ENCODE data around the gene SIMC1.
"Not testable (repeated sequence)": the region's sequence is repeated elsewhere in the genome, so short reads cannot be mapped to it uniquely, and the experiment has no call there.

The SIMC1 gene

DNA sequence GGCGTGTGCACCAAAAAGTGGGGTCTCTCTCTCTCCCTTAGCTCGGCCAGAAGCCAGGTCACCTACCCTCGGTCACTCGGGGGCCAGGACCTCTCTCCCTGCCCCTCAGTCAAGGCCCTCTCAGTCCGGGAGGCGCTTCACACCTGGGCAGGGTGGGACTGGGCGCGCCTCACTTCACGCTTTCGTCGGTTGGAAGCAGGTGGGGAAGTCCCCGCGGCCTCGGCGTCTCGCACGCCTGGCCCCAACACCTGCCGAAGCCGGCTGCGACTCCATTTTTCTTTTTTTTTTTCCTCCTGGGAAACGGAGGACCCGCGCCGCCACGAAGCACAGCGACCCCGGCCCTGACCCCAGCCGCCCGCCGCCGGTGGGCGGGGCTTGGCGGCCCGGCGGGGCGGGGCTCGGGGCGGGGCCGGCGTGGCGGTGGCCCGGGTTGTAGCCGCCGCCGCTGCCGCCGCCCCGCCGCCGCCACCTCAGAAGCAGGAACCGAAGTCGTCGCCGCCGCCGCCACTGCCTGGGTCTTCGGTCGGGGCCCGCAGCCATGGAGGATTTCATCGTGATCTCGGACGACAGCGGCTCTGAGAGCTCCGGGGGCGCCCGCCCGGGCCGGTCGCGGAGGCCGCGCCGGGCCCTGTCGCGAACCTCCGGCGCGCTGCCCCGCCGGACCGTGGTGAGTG is at the start of gene SIMC1:
TSS of gene SIMC1 (plus strand) at position 454 of the 674 bp plus-strand sequence. CDS start at position 539, 85 bp downstream.
- DNase-seq: peak; percentile 35 to 37

DNA sequence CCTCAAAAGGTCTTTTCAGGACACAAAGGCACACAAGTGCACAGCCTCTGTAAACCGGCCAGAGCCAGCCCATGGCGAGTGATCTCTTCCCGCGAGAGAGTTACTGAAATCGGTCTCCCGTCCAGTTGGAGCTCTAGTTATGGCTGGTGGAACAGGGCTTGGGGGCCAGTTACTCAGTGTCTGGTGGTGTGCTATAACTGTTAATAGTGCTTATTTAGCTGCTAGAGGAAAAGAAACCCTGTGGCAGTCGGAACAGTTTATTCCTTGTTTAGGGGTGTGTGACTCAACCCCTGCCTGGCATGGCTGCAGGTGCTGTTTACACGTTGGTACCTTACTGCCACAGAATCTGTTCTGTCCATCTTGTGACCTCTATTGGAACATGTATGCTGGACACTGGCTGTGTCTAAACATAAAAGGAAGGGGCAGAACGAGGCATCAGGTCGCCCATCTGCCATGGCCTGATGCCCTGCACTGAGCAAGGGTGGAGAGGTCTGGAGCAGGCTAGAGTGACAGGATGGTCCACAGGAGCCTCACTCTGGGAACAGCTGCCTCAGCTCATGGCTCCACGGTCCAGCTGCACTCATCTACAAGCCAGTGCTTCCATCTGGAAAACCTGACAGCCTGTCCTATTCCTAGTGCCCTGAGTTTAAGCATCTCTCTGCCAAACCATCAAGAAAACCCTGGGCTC is 49.6 kb upstream of the SIMC1 start:
- DNase-seq: no peak

DNA sequence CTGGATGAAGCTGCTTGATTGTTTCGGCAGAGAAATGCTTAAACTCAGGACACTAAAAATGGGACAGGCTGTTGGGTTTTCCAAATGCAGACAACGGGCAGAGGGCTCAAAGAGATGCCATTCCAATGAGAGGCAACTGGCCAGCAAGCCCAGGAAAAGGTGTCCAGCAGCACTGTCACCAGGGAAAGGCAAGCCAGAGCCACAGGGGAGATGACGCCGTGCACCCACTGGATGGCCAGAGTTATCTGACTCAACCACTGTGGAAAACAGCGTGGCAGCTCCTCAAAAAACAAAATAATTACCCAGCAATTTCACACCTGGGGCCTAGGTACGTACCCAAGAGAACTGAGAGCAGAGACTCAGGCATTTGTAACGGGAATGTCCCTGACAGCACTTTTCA is 48.4 kb upstream of the SIMC1 start:
- no peak for DNase-seq

DNA sequence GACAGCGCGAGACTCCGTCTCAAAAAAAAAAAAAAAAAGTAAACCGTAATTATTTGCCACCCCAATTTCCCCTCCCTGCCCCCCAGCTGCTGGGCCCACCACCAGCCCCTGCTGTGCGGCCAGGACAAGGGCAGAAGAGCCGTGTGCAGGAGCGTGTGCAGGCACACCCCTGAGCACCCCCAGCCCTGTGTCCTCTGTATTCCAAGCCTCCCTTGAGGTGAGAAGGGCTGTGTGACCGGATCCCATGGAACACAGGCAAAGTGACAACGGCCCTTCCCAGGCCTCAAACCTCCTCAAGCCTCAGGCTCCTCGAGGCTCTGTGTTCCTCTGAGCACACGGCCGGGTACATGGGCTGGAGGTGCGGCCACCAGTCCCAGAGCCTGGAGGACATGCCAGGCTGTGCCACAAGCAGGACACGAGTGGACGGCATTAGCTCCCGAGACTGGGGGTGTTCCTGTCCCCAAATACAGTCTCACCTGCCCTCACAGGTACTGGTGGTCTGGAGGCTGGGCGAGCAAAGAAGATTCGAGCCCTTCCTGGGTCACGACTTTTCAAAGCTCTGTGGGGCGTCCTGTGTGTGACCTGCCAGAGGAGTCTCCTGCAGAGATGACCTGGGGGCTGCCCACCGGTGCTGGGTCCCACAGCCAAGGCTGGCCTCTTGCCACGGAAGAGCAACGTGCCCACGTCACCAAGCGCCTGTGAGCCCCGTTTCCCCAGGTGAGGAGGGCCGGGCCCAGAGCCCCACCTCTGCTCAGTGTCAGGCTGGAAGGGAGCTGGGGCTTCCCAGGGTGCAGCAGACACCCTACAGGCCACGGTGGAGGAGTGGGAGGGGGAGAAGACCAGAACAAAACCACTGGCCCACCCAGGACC is 47.1 kb upstream of the SIMC1 start:
- no peak for DNase-seq

DNA sequence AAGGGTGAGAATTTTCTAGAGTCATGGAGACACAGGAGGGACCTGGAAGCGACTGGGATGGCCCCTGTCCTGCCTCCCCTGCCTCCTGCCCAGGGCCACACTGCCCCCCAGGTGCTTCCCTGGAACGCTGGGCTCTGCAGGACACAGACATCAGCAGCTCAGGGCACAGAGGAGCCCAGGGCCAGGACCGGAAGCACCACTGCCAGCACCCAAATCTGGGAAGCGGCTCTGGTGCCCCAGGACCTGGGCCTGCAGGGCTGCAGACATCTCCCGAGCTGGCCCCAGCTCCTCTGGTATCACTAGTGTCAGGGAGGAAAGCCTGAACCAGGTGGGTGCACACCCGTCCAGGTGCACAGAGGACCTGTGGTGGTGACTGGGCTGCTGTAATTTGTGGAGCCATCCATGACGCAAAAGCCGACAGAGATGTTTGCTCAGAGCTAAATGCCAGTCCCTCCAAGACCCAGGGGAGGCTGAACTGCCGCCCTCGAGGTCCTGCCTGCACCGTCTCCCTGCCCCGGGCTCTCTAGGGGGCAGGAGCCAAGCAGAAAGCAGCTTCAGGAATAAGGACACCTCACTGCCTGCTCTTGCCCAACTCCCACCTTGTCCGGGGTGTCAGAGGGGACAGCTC is 46.0 kb upstream of the SIMC1 start:
- DNase-seq: no peak

DNA sequence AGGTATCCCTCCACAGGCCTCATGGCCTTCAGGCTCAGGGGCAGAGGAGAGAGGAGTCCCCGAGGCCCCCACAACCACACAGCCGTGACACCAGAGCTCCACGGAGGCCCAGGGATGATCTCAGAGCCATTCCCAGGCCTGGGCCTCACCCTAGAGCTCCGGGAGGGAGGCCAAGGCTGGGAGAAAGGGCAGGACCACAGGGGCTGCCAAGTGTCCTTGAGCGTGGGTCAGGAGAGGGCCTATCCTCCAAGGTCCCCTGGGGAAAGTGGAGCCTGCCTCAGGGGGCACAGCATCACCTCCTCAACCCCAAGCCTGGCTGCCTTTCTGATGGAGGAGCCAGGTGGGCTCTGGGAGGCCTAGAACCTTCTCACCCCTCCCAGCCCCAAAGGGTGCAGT is 45.5 kb upstream of the SIMC1 start:
- DNase-seq: not testable (repeated sequence)

DNA sequence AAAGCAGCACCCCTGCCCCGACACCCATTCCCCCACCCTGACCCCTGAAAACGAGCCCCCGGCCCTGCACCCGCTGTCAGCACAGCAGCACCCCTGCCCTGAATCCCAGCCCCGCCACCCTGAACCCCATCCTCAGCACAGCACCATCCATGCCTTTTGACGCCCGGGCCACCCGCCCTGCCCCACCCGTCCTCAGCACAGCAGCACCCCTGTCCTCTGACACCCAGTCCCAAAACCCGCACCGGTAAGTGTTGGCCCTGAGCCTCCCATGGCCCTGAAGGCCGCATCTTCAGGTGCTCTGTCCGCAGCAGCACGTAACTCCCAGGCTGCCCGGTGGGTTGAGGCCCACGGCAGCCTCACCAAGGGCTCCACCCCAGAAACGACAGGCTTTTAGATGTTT is 44.6 kb upstream of the SIMC1 start:
- DNase-seq: not testable (repeated sequence)

DNA sequence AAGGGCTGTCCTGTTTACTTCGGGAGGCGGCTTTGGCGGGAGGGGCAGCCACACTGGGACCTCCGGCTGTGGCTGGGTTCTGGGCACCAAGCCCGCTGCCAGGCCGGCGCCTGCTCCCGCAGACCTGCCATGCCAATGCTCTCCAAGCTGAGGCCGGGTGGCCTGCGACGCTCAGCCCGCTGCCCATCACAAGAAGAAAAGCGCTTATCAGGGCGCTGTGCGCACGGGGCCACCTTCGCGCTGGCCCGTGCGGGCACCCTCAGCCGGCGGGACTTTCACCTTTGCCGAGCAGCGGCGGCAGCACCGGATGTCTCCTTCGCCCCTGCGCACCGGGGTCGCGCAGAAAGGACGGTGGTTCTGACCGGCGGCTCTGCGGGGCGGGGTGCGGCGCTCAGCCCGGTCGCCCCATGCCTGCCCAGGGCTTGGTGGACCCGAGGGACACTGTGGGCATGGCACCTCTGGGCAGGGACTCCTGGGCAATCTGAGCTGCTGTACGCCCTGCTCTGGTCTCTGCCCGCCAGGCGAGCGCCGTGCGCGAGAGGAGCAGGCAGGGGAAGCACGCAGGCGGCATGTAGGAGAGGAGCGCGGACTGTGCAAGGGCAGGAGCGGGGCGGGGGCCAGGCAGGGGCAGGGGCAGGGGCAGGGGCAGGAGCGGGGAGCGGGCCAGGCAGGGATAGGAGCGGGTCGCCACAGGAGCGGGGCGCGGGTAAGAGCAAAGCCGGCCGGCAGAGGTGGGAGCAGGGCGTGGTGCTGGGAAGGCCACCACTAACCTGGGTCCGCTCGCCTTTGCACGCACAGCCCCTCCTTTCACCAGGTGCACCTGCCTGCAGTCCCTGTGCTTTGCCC is 43.8 kb upstream of the SIMC1 start:
- DNase-seq: not testable (repeated sequence)

DNA sequence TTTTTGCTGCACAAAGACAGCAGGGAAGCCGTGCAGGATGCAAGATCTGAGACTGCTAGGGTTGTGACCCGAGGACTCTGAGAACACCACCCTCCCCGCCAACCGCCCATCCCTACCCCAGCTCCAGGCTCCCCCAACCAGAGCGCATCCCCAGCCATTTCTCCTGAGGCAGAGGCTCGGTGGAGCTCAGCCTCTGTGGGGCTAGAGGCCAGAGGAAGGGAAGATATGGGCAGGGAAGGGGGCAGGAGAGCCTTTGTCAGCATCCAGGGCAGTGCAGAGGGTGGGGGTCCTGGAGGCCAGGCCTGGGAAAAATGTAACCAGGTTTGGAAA is 43.2 kb upstream of the SIMC1 start:
- not testable (repeated sequence) for DNase-seq

DNA sequence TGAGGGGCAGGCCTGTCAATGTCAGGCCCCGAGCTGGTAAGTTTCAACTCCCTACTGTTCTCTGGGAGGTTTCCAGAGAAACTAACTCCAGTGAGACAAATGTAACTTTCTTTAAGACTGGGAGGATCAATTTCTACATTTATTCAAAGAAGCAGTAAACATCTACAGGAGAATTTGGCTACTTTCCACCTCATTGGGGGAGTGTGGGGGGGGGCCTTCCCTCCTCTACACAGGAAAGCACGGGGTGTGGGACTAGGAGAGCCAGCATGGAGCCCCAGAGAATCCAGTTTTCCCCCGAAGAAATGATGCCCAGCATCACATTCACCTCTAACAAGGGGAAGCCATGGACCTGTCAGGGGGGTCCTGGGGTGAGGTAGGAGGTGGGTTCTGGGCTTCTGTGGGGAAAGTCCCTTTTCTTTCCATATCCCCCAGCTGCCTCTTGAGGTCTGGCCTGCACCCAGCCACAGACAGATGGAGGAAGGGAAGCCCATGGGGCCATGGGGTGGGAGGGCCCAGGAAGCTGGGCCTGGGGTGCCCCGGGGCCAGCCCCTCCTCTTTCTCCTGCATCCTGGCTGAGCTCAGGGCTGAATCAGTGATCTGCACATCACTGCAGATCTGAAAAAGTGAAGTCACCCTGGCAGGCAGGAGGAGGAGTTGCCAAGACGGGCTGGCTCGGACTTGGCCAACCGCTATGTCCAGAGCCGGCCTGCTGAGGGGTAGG is 42.6 kb upstream of the SIMC1 start:
- not testable (repeated sequence) for DNase-seq

DNA sequence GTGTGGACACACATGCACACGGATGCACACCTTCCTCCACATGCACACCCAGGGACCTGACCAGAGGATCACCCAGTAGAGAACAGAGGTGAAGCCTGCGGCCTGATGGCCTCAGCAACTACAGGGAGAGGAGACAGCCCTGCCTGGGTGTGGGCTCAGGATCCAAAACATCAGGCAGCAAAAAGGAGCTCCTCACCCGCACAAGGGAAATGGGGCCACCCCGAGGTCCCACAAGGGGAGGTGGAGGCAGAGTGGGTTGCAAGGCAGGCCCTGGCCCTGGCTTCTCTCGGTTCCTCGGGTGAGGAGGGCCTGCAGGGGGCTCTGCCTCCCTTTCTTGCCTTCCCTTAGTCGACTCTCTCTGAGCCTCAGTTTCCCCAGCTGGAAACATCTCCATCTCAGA is 41.4 kb upstream of the SIMC1 start:
- not testable (repeated sequence) for DNase-seq

DNA sequence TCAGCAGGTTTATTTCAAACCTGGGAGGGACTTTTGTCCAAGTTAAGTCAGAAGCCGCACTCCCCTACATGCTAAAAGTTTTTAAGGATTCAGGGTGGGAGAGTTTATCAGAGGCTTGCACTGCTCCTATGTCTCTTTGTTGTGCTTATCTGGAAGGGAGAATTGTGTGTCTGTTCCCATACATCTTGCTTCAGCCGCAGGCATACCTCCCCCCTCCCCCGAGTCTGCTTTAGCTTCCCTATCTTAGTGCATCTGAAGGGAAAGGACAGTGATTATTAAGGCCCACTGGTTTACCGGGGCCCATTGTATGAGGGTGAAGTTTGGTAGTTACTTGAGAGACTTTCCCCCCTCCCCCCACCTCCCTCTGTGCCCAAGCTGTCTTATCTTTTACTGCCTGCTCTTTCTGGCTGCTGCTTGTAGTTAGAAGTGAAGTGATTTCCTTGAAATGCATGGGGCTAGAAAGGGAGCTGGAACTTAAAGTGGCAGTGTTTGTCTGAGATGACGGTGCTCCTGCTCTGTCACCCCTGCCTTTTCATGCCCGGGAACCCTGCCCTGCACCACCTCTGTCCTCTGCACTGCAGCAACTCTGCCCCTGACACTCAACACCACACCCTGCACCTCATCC is 40.9 kb upstream of the SIMC1 start:
- not testable (repeated sequence) for DNase-seq

DNA sequence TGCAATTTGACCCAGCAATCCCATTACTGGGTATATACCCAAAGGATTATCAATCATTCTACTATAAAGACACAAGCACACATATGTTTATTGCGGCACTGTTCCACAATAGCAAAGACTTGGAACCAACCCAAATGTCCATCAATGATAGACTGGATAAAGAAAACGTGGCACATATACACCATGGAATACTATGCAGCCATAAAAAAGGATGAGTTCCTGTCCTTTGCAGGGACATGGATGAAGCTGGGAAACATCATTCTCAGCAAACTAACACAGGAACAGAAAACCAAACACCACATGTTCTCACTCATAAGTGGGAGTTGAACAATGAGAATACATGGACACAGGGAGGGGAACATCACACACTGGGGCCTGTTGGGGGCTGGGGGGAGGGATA is 39.9 kb upstream of the SIMC1 start:
- DNase-seq: not testable (repeated sequence)

DNA sequence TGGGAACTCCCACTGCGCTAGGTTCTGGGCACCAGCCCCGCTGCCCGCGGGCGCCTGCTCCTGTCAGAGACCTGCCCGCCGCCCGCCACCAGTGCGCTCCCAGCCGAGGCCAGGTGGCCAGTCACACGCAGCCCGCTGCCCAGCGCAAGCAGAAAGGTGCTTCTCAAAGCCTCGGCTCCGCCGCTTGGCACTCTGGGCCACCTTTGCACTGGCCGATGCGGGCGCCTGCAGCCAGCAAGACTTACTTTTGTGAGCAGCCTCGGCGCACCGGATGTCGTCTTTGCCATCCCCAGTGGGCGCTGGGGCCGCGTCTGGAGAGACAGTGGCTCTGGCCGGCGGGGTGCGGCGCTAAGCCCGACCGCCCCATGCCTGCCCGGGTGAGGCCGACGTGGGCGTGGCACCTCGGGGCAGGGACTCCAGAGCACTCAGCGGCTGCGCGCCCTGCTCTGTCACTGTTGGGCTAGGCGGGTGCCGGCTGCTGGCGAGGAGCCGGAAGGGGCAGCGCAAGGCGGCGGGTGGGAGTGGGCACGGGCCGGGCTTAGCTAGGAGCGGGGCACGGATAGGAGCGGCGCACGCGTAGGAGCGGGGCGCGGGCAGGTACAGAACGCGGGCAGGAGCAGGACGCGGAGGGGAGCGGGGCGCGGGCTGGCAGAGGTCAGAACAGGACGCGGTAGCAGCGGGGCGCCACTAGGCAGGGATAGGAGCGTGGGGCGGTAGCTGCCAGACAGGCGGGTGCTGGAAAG is 39.1 kb upstream of the SIMC1 start:
- not testable (repeated sequence) for DNase-seq

DNA sequence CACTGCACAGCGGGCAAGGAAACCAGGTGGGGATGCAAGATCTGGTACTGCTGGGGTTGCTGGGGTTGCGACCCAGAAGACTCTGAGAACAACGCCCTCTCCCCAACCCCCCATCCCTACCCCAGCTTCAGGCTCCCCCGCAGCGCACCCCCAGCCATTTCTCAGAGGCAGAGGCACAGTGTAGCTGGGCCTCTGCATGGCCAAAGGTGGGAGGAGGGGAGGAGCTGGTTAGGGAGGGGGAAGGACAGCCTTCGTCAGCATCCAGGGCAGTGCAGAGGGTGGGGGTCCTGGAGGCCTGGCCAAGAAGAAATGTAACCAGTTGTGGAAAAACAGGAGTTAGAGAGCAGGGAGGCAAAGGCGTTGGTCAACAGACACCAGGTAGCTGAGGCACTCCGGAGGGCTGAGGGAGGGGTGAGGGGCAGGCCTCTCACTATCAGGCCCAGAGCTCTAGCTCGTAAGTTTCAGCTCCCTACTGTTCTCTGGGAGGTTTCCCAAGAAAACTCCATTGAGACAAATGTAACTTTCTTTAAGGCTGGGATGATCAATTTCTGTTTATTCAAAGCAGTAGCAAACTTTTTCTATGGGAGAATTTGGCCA is 38.3 kb upstream of the SIMC1 start:
- not testable (repeated sequence) for DNase-seq

DNA sequence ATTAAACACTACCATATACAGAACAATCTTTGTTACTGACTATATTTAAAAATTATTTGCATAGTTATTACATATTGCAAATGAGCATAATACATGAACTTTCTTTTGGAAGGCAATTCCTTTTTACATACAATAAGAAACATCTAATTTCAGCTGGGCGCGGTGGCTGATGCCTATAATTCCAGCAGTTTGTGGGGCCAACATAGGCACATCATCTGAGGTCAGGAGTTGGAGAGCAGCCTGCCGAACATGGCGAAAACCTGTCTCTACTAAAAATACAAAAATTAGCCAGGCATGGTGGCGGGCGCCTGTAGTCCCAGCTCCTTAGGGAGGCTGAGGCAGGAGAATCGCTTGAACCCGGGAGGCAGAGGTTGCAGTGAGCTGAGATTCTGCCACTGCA is 36.4 kb upstream of the SIMC1 start:
- no peak for DNase-seq

DNA sequence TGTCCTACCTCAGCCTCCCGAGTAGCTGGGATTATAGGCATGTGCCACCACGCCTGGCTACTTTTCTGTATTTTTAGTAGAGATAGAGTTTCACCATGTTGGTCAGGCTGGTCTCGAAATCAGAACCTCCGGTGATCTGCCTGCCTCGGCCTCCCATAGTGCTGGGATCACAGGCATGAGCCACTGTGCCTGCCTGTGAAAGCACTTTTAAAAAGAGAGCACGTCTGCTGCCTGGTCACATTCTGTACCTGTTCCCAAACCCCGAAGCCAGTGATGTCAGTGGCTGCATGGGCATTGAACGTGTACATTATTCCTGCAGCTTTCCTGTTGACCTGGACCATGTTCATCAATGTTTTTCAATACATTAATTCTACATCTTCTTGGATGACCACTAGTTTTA is 35.1 kb upstream of the SIMC1 start:
- DNase-seq: no peak

DNA sequence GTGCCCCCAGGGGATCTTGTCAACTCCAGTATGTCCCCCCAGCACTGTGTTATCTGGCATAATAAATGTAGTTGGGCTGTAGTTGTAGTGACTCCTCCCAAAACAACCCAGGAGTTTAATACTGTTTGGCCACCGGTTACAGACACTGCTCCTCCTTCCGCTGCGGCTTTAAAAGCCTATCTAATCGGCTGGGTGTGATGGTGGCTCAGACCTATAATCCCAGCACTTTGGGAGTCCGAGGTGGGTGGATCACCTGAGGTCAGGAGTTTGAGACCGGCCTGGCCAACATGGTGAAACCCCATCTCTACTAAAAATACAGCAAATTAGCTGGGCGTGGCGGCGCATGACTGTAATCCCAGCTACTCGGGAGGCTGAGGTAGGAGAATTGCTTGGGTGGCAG is 34.7 kb upstream of the SIMC1 start:
- not testable (repeated sequence) for DNase-seq

DNA sequence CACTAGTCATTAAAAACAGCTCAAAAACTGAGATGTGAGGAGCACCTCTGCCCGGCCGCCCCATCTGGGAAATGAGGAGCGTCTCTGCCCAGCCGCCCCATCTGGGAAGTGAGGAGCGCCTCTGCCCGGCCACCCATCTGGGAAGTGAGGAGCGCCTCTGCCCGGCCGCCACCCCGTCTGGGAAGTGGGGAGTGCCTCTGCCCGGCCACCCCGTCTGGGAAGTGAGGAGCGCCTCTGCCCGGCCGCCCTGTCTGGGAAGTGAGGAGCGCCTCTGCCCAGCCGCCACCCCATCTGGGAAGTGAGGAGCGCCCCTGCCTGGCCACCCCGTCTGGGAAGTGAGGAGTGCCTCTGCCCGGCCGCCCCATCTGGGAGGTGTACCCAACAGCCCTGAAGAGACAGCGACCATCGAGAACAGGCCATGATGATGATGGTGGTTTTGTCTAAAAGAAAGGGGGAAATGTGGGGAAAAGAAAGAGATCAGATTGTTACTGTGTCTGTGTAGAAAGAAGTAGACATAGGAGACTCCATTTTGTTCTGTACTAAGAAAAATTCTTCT is 23.7 kb upstream of the SIMC1 start:
- DNase-seq: not testable (repeated sequence)
